GM18499 (cell line): Measurements from ENCODE around the gene IL1RL2.

Source experiments
- ATAC-seq: cut with Tn5 transposase; IDR thresholded peaks from one replicate; pipeline ENCODE4 v1.9.1; 2021; ENCODE audit warnings: moderate number of reproducible peaks; ENCODE audit not compliant: insufficient read depth, unreplicated experiment

Gene IL1RL2

GRCh38 chr2:102258386-102259074 is 71.7 kb downstream of the IL1RL2 start:
- ATAC-seq = no peak

GRCh38 chr2:102261467-102262135 is 74.8 kb downstream of the IL1RL2 start:
- no peak for ATAC-seq

- no peak for ATAC-seq
Measured at GRCh38 chr2:102262216-102263129, 75.7 kb downstream of the IL1RL2 start.

GRCh38 chr2:102264952-102265351 is 78.1 kb downstream of the IL1RL2 start:
- ATAC-seq = no peak

GRCh38 chr2:102266204-102266603 is 79.4 kb downstream of the IL1RL2 start:
- no peak for ATAC-seq

GRCh38 chr2:102267774-102268173 is 81.0 kb downstream of the IL1RL2 start:
- ATAC-seq = no peak

- no peak for ATAC-seq
Measured at GRCh38 chr2:102268510-102269199, 81.8 kb downstream of the IL1RL2 start.

GRCh38 chr2:102269200-102269524 is 82.3 kb downstream of the IL1RL2 start:
- no peak for ATAC-seq

GRCh38 chr2:102271844-102272243 is 85.0 kb downstream of the IL1RL2 start:
- ATAC-seq = no peak

GRCh38 chr2:102273619-102274211 is 86.9 kb downstream of the IL1RL2 start:
- ATAC-seq = no peak

GRCh38 chr2:102276549-102277201 is 89.9 kb downstream of the IL1RL2 start:
- ATAC-seq = no peak

- ATAC-seq = no peak
Measured at GRCh38 chr2:102277202-102277700, 90.4 kb downstream of the IL1RL2 start.

GRCh38 chr2:102278720-102279390 is 92.0 kb downstream of the IL1RL2 start:
- no peak for ATAC-seq

- ATAC-seq = no peak
Measured at GRCh38 chr2:102279391-102279735, 92.5 kb downstream of the IL1RL2 start.

- ATAC-seq = no peak
Measured at GRCh38 chr2:102282678-102283091, 95.9 kb downstream of the IL1RL2 start.

GRCh38 chr2:102283996-102284395 is 97.2 kb downstream of the IL1RL2 start:
- no peak for ATAC-seq

- ATAC-seq = no peak
Measured at GRCh38 chr2:102284611-102285010, 97.8 kb downstream of the IL1RL2 start.

- no peak for ATAC-seq
Measured at GRCh38 chr2:102285368-102285767, 98.5 kb downstream of the IL1RL2 start.

- no peak for ATAC-seq
Measured at GRCh38 chr2:102286041-102286440, 99.2 kb downstream of the IL1RL2 start.
